Stimulated activated CD8-positive, alpha-beta memory T cell treated with anti-CD3 and anti-CD28 coated beads, Interleukin-15, amount 100 ng/mL, for 1 hour (primary cell): ENCODE measurements around the gene C3orf20.
"Not testable (repeated sequence)": the region's sequence is repeated elsewhere in the genome, so short reads cannot be mapped to it uniquely, and the experiment has no call there.

Source experiments
- DNase-seq: peaks from one replicate; pipeline ENCODE4 v3.0.0-alpha.2; 2020; ENCODE audit warnings: low read depth

C3orf20 gene

DNA sequence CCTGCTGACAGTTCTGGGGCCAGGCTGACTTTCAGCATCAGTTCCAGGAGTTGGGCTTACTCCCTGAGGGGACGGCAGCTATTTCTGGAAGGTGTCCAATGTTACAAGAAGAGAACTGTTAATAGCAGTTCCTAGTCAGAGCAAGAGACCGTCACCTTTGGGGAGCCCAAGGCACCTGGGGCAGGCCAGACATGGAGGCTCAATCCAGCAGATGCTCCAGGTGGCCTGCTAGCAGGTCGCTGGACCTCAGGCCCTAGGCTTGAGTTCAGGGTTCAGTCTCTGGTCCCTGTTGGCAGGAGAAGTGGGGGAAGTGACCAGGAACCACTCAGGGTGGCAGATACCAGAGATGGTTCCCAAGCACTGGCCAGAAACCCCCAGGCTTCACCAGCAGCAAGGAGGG is 25.9 kb downstream of the C3orf20 start:
- DNase-seq: no peak

DNA sequence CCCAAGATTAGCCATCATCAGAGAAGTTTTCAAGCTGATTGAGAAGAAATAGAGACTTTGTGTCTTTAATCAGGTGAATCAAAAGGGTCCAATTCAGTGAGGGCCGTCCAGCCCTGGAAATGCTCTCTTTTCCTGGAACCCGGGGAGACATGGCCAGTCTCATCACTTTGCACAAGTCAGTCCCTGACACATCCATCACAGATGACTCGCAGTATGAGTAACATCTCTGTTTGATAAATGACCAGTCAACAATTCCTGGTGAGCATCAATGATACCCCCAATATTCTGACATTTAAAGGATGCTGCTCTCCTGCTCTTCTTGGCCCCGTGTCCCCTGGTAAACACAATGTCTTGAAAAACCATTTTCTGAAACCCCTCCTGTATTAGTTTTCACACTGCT is 26.7 kb downstream of the C3orf20 start:
- DNase-seq: no peak

DNA sequence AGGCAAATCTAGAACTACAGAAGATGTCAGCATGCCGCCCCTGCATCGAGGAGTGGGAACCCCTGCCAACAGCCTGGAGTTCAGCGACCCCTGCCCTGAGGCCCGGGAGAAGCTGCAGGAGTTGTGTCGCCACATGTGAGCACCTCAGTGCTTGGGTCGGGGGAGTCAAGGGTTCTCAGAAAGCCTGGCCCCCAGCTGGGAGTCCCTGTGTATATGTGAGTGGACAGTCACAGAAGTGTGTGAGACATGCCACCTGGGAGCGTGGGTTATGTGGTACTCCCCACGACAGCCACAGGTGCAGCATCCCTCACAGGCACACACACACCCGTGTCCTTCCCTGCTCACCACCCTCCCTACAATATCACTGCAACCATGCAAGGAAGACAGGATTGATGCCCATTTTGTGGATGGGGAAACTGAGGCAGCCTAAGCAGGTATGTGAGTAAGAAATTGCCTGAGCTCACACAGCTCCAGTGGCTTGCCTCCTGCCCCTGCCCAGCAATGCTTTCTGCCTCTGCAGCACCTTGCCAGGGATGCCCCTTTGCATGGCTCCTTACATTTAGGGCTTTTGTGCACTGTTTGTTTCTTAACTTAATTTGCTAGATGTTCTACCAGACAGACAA is 28.3 kb downstream of the C3orf20 start:
- no peak for DNase-seq

DNA sequence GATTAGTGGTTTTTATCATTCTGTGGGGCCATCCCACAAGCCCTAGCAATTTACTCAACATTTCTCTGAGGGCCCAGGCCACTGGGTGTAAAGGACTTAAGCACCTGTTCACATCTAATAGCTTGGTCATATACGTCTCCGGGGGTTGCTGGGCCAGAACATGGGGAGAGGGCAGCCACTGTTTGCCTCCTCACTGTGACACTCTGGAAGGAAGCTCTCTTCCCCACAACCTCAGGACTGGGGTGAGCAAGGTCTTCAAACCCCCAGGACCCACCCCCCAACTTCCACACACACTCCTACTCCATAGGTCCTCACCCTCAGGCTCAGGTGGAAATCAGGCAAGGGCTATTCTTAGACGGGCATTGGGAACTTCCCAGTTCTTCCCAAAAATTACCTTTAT is 28.9 kb downstream of the C3orf20 start:
- no peak for DNase-seq

DNA sequence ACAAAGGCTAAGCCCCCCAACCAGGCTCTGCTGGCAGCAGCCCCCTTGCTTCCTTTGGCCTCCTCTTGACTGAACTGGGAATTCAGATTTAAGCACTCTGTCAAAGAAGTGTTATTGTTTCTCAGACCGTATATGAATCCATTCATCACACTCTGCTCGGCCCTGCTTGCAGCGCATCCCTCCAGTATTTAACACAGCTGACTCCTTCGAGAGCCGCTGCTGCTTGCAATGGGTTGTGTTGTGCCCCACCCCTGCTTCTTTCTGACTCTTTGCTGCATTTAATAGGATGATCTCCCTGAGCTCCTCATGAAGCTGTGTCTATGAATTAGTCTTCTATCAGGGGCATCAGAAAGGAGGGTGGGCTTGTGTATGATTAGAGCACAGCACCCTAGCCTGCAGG is 31.2 kb downstream of the C3orf20 start:
- no peak for DNase-seq

DNA sequence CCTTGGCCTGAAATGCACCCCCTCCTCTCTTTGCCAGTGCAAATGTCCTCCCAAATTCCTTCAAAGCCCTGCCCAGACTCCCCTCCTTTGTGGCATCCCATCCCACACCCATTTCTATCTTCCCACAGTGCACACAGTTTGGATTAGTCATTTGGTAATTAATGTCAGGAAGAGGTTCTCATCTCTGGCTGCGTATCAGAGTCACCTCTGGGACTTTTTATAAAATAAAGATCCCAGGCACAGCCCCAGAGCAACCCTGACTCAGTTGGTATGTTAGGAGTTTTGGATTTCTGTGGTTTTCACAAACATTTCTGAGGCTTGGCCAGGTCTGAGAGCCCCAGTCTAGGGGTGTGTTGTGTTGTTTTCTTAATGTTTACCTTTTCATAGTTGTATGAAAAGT is 41.6 kb downstream of the C3orf20 start:
- DNase-seq: no peak

DNA sequence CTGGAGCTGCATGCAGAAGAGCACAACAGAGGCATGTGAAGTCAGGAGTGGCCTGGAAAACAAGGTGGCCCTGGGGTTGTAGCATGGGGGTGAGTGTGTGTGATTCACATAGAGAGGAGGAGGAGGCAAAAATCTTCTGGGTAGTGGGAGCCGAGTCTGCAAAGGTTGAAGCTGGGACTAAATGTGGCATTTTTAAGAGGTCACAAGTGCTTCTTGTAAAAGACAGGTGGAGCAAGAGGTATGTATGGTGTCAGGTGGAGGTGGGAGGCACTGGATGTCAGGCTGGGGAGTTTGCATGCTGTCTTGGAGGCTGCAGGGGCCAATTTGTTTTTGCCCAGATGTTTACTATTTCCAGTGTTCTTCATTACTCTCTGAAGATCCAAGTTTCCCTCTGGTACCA is 42.4 kb downstream of the C3orf20 start:
- no peak for DNase-seq

DNA sequence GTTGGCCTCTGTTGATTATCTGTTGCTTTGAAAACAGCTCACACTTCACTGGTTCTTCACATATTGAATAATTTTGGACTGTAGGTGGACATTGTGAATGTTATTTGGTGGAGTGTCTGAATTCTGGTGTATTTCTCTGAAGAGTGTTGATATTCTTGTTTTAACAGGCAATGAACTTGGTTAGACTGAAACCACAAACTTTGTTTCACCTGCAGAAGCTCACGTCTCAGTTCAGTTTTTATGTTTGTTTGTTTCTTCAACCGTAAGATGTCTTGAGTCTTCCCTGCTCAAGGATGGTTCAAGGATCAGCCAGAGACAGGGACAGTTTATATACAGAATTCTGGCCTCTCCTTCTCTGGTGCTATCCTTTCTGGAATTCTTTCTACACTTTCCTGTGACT is 43.6 kb downstream of the C3orf20 start:
- no peak for DNase-seq

DNA sequence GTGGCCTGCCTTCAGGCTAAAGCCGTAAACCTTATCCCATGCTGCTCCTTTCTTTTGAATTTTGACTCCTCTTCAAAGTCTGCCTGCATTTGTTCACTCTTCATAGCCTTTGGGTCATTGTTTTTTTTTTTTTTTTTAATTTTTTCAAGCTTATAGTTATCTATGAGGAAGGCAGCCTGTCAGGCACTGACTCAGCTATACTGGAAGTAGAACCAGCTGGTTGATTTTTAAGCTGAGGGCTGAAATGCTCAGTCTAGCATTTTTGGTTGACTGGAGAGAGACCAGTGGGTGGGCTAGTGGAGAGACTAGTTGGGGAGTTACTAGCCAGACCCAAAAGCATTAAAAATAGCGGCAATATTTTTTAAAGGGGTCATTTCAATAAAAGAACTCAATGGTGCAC is 44.1 kb downstream of the C3orf20 start:
- no peak for DNase-seq

DNA sequence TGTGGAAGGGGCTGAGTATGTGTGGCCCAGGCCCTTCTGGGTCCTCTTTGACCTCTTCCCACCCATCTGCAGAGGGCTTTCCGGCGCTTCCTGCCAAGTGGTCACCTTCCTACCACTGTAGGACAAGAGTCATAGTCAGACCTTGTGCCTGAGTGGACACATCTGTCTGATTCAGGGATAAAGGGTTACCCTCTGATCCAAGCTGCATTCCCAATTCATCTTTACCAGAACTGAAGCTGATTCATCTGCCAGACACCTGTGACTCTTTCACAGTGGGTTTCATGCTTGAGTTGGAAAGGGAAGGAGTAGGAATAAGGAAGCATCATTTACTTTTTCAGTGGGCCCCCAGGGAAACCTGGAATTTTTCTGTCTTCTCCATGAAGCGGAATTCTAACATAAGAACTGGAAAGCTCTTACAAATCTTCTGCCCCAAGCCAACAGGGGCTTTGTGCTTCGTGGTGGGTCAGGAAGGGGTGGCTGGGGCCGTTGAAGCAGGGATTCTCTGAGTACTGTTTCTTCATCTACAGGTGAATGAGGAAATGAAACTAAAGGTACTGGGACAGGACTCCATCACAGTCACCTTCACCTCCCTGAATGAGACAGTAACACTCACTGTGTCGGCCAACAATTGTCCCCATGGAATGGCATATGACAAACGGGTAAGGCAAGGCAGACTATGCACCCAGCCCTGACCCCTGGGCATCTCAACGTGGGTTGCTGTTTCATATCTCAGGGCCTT is 46.4 kb downstream of the C3orf20 start:
- no peak for DNase-seq

DNA sequence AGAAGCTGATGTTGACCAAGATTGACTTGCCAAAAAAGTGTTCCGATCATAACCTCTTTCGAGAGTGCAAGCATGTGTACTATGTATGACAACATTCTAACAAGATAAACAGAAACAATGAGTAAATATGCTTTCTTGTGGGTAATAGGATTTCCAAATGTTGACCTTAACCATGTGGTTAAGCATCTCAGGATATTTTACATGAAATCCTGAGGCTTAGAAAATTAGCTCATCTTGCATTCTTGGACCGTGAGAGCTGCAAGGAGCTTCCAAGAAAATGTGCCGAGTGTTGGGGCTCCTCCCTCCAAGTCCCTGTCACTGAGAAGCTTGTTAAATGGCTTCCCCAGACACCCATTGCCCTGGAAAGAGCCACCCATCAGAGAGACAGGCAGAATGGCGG is 50.1 kb downstream of the C3orf20 start:
- DNase-seq: no peak

DNA sequence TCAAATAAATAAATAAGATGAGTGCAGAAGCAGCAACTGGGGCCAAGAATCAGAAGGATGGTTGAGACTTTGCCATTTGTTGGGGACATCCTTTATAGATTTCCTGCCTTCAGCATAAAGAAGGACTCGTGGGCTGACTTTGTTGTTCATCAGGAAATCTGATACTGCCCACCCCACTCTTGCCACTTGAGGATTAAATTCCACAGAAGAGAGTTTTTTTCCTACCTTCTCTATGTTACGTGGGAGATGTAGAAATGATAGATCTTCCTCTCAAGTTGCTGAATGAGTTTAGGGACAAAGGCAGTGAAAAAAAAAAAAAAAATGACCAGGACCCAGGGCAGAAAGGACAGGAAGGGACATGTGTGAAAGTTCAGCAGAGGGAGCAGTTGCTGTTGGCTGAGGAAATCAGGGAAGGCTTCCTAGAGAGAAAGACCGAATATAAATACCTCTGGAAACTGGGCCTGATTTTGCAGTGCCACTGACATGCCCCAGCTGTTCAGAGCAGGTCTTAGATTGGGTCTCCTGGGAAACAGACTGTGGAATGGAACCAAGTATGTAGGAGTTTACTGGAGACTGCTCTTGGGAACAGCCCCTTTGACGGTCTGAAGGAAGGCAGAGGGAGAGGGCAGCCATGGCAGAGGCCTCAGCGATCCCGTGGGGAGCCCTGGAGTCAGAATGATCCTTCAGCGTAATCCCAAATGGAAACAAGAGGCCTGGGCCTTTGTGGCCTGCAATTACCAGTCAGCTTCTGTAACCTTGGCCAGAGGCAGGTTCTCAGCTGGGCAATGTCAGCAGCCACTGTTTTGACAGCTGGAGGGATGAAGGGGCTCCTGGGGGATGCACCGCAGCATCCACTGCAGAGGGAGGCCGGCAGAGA is 50.9 kb downstream of the C3orf20 start:
- DNase-seq: no peak

DNA sequence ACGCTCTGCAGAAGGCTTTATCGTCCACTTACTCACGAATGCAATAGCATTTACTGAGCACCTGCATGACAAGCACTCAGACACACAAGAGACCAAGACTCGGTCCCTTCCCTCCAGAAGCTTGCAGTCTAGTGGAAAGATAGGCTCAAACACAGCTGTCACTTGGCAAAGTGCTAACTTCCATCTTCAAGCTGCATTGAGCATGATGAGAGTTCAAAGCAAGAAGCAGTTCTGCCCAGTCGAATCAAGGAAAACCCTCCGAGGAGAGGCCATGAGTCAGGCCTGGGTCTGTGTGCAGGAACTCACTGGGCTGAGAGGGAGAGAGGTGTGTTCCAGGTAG is 51.5 kb downstream of the C3orf20 start:
- no peak for DNase-seq

DNA sequence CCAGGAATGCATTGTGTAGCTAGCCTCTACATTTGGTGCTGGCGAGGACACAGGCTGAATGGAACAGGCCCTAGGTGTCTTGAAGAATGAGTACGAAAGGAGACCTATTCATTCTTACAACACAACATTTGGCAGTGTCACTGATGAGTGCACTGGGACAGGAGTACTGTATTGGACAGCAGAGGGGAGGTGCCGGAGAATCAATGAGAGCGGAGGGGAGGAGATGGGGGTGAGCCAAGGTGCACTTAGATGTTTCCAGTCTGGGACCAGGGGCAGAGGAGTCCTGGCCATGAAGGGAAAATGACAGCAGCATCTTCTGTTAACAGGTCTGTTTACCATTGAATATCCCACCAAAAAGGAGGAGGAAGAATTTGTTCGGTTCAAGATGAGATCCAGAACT is 53.2 kb downstream of the C3orf20 start:
- no peak for DNase-seq

DNA sequence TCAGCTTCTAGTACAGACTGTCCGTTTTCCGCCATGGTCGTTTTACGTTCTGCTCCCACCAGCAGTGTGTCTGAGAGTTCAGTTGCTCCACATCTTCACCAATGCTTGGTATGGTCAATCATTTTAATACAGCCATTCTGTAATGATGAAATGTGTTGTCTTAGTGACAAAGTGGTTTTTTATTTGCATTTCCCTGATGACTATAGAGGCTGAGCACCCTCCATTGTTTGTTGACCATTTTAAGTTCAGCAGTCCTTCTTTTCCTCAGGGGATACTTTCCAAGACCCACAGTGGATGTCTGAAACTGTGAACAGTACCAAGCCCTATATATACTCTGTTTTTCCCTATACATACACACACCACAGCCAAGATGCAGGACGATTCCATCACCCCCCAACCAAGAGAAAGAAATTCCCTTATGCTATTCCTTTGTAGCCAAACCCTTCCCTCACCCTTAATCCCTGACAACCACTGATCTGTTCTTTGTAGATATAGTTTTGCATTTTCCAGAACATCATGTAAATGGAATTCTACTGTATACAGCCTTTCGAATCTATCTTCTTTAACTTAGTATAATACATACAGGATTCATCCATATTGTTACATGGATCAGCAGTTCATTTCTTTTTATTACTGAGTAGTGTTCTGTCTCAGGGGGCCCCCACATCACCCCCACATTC is 55.9 kb downstream of the C3orf20 start:
- DNase-seq: no peak

DNA sequence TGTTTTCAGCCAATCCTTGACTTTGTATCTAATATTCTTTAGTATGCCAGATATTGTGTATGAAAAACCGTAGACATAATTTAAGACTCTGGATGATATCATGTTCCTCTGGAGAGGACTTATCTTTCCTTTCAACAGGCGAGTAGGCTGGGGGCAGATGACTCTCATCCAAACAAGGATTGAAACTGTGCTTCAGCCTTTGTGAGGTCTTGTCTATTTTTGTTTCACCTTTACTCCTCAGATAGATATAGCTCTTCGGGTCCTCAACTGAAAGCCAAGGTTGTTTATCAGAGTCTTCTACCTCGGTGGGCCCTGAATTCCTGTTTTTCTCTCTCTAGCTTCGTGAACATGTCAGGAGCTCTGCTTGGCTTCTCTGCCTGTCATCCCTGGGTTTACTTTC is 66.0 kb downstream of the C3orf20 start:
- DNase-seq: no peak

DNA sequence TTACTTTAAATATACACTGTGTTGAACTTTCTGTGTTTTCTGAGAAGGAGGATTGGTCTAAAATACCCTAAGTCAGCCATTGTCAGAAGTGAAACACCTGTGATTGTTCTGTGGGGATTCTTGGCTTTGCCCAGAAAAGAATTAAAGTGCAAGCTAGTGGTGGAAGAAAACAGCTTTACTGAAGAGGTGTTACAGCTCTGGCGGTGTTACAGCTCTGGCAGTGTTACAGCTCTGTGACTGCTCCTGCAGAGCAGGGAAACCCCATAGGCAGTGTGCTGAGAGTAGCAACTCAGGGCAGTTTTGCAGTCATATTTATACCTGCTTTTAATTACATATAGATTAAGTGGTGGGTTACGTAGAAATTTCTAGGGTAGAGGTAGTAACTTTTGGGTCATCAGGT is 66.6 kb downstream of the C3orf20 start:
- no peak for DNase-seq

DNA sequence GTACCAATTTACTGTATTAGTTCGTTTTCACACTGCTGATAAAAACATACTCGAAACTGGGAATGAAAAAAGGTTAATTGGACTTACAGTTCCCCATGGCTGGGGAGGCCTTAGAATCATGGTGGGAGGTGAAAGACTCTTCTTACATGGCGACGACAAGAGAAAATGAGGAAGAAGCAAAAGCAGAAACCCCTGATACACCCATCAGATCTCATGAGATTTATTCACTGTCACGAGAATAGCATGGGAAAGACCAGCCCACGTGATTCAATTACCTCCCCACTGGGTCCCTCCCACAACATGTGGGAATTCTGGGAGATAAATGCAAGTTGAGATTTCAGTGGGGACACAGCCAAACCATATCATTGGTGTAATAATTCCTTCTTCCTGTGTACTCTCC is 69.6 kb downstream of the C3orf20 start:
- no peak for DNase-seq

DNA sequence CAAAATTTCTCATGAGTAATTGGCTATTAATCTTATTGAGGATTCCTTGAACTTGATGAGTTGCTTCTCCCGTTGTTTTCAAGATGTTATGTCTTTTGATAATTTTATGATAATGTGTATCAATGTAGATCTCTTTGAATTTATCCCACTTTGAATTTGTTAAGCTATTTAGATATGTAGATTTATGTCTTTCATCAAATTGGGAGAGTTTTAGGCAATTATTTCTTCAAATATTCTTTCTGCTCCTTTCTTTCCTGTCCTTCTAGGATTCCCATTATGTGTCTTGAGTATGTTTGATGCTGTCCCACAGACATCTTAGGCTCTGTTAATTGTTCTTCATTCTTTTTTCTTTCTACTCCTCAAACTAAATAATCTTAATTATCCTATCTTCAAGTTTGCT is 75.7 kb downstream of the C3orf20 start:
- DNase-seq: no peak

DNA sequence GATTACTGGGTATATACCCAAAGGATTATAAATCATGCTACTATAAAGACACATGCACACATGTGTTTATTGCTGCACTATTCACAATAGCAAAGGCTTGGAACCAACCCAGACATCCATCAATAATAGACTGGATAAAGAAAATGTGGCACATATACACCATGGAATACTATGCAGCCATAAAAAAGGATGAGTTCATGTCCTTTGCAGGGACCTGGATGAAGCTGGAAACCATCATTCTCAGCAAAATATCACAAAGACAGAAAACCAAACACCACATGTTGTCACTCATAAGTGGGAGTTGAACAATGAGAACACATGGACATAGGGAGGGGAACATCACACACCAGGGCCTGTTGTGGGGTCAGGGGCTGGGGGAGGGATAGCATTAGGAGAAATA is 78.0 kb downstream of the C3orf20 start:
- not testable (repeated sequence) for DNase-seq

DNA sequence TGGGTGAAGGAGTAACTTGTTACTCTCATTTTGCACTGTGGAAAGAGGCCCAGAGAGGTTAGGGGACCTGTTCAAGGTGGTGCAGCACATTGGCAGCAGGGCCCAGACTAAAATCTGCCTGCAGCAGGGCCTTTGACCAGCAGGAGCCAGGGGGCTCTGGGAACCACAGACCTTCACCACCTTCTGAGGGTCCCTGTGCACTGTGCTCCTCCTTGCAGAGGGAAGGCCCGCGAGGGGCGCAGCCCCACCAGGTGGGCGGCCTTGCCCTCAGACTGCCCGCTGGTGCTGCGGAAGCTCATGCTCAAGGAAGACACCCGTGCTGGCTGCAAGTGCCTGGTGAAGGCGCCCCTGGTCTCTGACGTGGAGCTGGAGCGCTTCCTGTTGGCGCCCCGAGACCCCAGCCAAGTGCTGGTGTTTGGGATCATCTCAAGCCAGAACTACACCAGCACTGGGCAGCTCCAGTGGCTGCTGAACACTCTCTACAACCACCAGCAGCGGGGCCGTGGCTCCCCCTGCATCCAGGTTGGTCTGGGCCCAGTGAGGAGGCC is 82.3 kb downstream of the C3orf20 start:
- DNase-seq: no peak

DNA sequence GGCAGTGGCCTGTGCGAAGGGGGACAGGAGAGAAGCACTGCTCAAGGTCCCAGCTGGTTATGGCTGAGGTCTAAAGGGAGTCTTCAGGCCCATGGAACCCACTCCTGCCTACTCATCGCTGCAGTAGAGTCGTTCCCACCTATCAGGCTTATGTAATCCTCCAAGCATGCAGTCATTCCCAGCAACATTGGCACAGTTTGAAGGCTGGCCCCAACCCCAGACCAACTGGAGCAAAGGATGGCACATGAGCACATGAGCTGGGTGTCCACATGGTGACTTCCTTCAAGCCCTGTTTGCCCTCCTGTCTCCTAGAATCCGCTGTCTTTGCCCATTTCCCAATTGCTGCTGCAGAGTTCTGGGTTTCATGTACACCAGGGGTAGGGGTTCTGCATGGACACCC is 83.4 kb downstream of the C3orf20 start:
- no peak for DNase-seq
